ENCODE measurements around the gene STX7. TPM values are rescaled to one million over a fixed set of nuclear protein-coding genes. Genes with fewer than 3 reads are reported as not detected.
A peak's percentile ranks its signal among the peaks of the same experiment; 100 is the strongest.

The STX7 gene
- total RNA-seq, 1 donor from 2014 or later: 46.9 TPM

DNA sequence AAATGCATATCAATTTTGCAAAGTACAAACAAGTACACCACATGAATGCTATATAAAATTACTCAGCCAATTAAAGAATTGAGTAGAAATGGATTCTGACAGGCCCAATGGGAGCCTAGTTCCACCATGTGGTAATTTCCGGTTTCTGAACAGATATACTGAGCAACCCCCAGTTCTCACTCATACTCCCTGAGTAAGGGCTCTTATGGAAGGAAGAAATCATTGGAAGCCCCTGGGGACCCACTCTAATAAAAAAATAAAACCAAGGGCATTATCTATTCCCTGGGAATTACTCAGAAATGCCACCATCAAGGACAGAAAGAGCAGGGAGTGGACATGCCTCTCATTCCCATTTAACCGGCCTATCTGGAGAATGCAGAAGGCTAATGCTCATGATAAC lies 34.6 kb downstream of the STX7 start:
- Mint-ChIP-seq H3K4me3 (no peak overlapping the region), H3K27ac (no peak overlapping the region), H3K4me1 (peaks cover 35% of the 10 kb centered on the region)

DNA sequence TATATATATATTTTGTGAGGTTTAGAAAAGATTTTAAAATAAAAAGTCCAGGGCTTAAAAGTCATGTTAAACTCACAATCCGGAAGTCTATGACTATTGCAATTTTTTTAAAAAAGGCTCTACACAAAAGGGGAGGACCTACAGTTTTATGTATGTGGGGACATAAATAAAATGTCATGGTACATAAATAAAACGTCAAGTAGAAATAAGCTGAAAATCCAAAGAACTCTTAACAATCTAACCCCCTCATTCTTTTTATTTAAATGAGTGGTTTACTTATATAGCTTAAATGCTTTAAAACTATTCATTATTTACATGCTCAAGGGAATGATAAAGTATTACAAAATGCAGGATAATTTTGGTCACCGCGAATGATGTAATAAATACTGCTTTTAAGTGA lies 36.2 kb downstream of the STX7 start:
- Mint-ChIP-seq H3K27me3 (ENCODE audit: low read depth) (no peaks in the 10 kb centered on the region), H3K9me3 (no peaks in the 10 kb centered on the region), H3K4me1 (peaks cover 31% of the 10 kb centered on the region), H3K27ac (no peak overlapping the region), H3K36me3 (peaks cover 5% of the 10 kb centered on the region), H3K4me3 (no peak overlapping the region)
- no peak for DNase-seq (ENCODE audit: low spot score in 2 of 2, unreplicated experiment in 2 of 2)
- TF ChIP-seq, protein P1, sequence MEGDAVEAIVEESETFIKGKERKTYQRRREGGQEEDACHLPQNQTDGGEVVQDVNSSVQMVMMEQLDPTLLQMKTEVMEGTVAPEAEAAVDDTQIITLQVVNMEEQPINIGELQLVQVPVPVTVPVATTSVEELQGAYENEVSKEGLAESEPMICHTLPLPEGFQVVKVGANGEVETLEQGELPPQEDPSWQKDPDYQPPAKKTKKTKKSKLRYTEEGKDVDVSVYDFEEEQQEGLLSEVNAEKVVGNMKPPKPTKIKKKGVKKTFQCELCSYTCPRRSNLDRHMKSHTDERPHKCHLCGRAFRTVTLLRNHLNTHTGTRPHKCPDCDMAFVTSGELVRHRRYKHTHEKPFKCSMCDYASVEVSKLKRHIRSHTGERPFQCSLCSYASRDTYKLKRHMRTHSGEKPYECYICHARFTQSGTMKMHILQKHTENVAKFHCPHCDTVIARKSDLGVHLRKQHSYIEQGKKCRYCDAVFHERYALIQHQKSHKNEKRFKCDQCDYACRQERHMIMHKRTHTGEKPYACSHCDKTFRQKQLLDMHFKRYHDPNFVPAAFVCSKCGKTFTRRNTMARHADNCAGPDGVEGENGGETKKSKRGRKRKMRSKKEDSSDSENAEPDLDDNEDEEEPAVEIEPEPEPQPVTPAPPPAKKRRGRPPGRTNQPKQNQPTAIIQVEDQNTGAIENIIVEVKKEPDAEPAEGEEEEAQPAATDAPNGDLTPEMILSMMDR (IDR thresholded peaks at IDR 0.05; ENCODE audit: unreplicated experiment): no peak

More for the DNA sequence above, 34.6 kb downstream of the STX7 start:
- no peaks in the 10 kb centered on the region for H3K27me3 Mint-ChIP-seq (ENCODE audit: low read depth)
- no peaks in the 10 kb centered on the region for H3K9me3 Mint-ChIP-seq
- TF ChIP-seq, protein P1 (IDR thresholded peaks at IDR 0.05; ENCODE audit: unreplicated experiment): no peak
- peaks cover 4% of the 10 kb centered on the region for H3K36me3 Mint-ChIP-seq
- DNase-seq (ENCODE audit: low spot score in 2 of 2, unreplicated experiment in 2 of 2): no peak

DNA sequence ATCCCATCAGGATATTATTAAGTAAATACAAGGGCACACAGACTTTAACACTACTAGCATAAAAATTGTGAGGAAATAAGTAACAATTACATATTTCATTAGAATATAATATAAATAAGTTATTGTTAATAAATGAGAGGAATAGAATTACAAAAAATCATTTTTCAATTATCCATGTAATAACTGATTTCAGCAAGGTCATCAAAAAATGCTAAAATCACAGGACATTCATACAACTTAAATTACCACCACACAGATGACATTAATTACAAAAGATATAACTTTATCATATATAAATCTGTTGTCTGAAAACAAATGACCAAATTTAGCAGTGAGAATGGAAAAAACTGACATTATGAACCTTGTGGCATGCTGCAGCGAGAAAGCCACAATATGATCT lies 37.0 kb downstream of the STX7 start:
- TF ChIP-seq, protein P1 (IDR thresholded peaks at IDR 0.05; ENCODE audit: unreplicated experiment): no peak
- peaks cover 25% of the 10 kb centered on the region for H3K4me1 Mint-ChIP-seq
- no peak overlapping the region for H3K4me3 Mint-ChIP-seq
- no peaks in the 10 kb centered on the region for H3K9me3 Mint-ChIP-seq
- H3K27me3 Mint-ChIP-seq (ENCODE audit: low read depth): no peaks in the 10 kb centered on the region
- no peak for DNase-seq (ENCODE audit: low spot score in 2 of 2, unreplicated experiment in 2 of 2)
- H3K27ac Mint-ChIP-seq: peak overlapping the region; percentile 66
- H3K36me3 Mint-ChIP-seq: peaks cover 8% of the 10 kb centered on the region

DNA sequence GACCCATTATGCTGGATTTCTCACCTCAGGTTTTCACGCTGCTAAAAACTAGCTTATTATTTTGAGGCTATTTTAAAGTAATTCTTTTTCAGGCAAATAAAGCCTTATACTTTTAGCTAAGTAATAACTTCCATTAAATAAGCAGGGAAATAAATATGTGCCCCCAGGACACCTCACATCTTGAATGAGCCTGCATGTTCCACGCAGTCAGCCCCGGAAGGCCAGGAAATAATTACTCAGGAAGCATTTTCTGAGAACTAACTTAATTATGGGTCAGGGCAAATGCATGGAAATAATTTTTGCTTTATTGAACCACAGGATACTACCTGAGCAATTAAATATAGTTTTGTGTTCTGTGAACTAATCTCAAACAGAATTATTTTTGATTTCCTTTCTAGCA lies 41.1 kb downstream of the STX7 start:
- DNase-seq (ENCODE audit: low spot score in 2 of 2, unreplicated experiment in 2 of 2): no peak
- Mint-ChIP-seq H3K36me3 (peaks cover 11% of the 10 kb centered on the region), H3K4me3 (no peak overlapping the region), H3K27me3 (ENCODE audit: low read depth) (no peaks in the 10 kb centered on the region), H3K27ac (no peak overlapping the region), H3K4me1 (peaks cover 18% of the 10 kb centered on the region), H3K9me3 (no peaks in the 10 kb centered on the region)
- TF ChIP-seq, protein P1 (IDR thresholded peaks at IDR 0.05; ENCODE audit: unreplicated experiment): no peak

DNA sequence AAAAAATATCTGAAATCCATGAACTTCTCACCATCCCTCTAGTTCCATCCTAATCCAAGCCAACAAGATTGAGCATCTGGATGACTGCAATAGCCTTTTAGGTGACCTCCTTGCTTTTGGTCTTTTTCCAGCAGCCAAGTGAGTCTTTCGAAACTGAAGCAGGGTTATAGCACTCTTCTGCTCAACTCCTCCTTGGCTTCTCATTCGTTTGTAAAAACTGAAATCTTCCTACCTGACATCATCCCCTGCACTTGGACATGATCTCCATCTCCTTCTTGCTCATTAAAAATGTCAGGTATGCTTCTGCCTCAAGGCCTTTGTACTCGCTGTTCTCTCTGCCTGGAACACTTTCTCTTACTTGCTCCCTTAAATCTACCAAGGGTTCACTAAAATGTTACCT lies 46.0 kb downstream of the STX7 start:
- Mint-ChIP-seq H3K36me3 (peaks cover 18% of the 10 kb centered on the region), H3K4me1 (peaks cover 3% of the 10 kb centered on the region), H3K27me3 (ENCODE audit: low read depth) (no peaks in the 10 kb centered on the region), H3K9me3 (no peaks in the 10 kb centered on the region), H3K4me3 (no peak overlapping the region), H3K27ac (no peak overlapping the region)
- no peak for DNase-seq (ENCODE audit: low spot score in 2 of 2, unreplicated experiment in 2 of 2)
- TF ChIP-seq, protein P1 (IDR thresholded peaks at IDR 0.05; ENCODE audit: unreplicated experiment): no peak
